Right cardiac atrium (tissue), 5 donors: ENCODE data around the gene IL17D. TPM values are rescaled to one million over a fixed set of nuclear protein-coding genes. Genes with fewer than 3 reads are reported as not detected.
"Not testable (repeated sequence)": the region's sequence is repeated elsewhere in the genome, so short reads cannot be mapped to it uniquely, and the experiment has no call there.

Experiments used
- ATAC-seq, 2 donors: fragments of 200-7000 bp; cut with Tn5 transposase; one replicate each; pipeline versions ENCODE4 v1.8.0 to v1.9.1; 2020; ENCODE audit warnings: moderate library complexity in 2 of 2, mild to moderate bottlenecking in 1 of 2
- DNase-seq, 3 donors: peaks; one replicate each; pipeline ENCODE4 v3.0.0-alpha.2; 2020
- H3K27ac ChIP-seq: one replicate; pipeline ENCODE4 v1.5.1; 2013; ENCODE audit warnings: mild to moderate bottlenecking, low read length, control low read depth, moderate library complexity
- H3K27me3 ChIP-seq: one replicate; pipeline ENCODE4 v1.6.1; 2013; ENCODE audit not compliant: control insufficient read depth, insufficient read depth
- H3K4me1 ChIP-seq: one replicate; pipeline ENCODE4 v1.6.1; 2013; ENCODE audit warnings: low read length; ENCODE audit not compliant: control insufficient read depth, insufficient read depth
- H3K4me3 ChIP-seq: one replicate; pipeline ENCODE4 v1.5.1; 2013; ENCODE audit warnings: low read length, control low read depth
- H3K9me3 ChIP-seq: one replicate; pipeline ENCODE4 v1.6.1; 2013; ENCODE audit warnings: low read length; ENCODE audit not compliant: control insufficient read depth
- WGBS: extraction: QIAGEN DNeasy Blood & Tissue Kit; methylation state at CpG from one replicate; pipeline ENCODE4 v1.1.7; 2013; 5-methylcytosine and 5-hydroxymethylcytosine counted together
- intact Hi-C, 4 donors: fragments of 100-400 bp; cut with DNase I; formaldehyde crosslinking; loops; one replicate each; pipeline versions ENCODE4 v1.11.0 to v1.14.0; 2022 to 2023
- polyA plus RNA-seq: library from polyadenylated mRNA; stranded (reverse); fragments of 200-250 nt; gene quantifications from one replicate; pipeline ENCODE4 v1.2.3, GENCODE V29; 2013
- total RNA-seq, 4 donors: library from RNA; stranded (reverse); fragmentation: NEBNext Ultra II Directional; extraction: Animal tissue kit (Norgen Biotek cat#: 25700); gene quantifications; one replicate each; pipeline ENCODE4 v1.2.1, GENCODE V29; 2021
- donor health status: healthy with polysubstance abuse.
- donor health status: DM: no; HTN: yes; CAD: no.
- donor health status: DM: no; HTN: no; CAD: no.
- donor health status: DM: no; HTN: yes; CAD: no; lungs with severe emphysema.
- donor health status: DM: yes; HTN: yes; CAD: no.

IL17D gene
- total and polyA plus RNA-seq, 5 donors, result 1.9 to 3.0 (median 2.5) TPM

DNA sequence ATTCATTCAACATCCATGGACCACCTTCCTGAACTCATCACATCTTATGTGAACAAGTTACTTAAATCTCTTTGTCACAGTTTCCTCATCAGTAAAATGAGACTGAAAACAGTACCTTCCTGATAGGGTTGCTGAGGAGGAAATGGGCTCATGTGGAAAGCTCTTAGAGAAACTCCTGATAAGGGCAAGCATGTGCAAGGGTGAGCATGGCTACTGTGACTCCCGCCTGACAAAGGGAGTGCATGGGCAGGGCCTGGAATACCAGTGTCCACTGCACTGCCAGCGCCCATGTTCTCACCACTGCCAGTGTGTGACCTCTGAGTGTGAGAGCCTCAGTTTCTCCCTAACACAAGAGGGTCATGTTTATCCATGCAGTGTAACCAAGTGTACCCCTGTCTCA, 27.3 kb upstream of the IL17D start:
- Histone ChIP-seq H3K4me3 (no peak overlapping the region), H3K9me3 (no peaks in the 10 kb centered on the region), H3K27me3 (no peaks in the 10 kb centered on the region), H3K4me1 (no peaks in the 10 kb centered on the region), H3K27ac (no peak overlapping the region)
- 90% methylated on average over 2 of the region's 2 CpGs for WGBS
- ATAC-seq (no peak), DNase-seq (no peak)
- intact Hi-C loops, result no loop called here

DNA sequence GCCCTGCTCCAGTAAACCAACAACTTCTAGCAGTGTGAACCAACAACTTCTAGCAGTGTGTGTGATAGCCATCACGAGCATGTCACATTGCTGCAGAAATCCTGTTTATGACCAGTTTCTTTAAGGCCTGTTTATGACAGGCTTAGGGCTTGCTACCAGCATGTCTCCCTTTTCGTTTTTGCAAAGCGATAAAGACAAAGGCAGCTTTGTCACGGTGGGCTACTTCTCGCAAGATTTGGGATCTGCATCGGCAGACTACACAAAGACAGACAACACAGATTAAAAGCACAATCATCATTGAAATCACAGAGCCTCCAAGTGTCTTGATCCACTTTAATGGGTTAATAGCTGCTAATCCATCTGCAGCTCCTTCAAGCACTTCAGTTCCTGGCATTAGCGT, 24.9 kb upstream of the IL17D start:
- intact Hi-C loops, H3K27ac ChIP-seq, ATAC-seq, H3K4me3 ChIP-seq, H3K4me1 ChIP-seq, DNase-seq, H3K27me3 ChIP-seq, H3K9me3 ChIP-seq: not testable (repeated sequence)
- 79% methylated on average over 7 of the region's 7 CpGs for WGBS

DNA sequence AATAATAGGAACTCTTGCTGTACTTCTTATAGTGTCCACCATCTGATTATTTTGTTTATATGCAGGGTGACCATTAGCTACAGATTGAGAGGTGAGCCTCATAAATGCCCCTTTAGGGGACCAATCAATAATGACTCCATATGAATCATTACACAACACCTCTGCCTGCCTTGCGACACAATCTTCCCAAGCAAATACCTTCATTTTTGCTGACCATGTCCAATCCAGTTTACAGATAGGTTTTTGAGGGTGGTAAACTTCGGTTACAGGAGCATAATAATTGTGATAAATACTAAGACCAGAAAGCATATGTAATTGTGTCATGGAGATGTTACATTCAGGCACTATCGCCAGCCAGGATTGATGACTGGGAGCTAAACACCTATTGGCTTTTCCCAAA, 23.6 kb upstream of the IL17D start:
- no peak for ATAC-seq
- 98% methylated on average over 3 of the region's 3 CpGs for WGBS
- Histone ChIP-seq H3K4me3 (no peak overlapping the region), H3K27me3 (no peaks in the 10 kb centered on the region), H3K9me3 (no peaks in the 10 kb centered on the region), H3K27ac (no peak overlapping the region), H3K4me1 (no peaks in the 10 kb centered on the region)
- intact Hi-C loops, result no loop called here
- DNase-seq, result no peak

DNA sequence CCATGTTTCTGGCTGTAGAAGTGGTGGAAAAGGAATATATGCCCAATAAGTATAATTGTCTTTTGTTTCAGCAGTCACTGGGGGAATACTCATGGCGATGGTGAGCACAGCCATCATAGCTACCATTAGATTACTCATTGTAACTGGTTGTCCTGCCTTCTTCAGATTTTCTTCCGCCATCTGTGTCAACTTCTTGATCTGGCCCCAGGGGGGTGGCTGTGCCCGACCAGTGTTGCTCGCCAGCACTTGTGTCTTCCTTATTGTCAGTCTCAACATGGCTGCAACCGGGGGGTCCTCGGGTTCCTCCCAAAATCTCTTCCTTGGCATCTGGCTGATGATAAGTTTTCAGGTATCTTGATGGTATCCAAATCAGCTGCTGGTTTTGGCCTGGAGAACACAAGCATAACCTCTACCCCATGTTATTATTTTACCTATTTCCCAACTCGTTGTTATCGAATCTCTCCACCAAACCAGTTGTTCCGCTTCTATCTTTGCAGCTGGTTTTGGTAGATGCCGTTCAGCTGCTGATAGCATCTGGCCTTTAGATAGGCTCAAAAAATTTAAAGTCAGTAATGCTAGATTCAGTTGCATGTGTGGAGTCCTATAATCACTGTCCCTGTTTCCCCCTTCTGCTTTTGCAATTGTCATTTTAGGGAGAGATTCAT, 23.0 kb upstream of the IL17D start:
- Histone ChIP-seq H3K4me1 (no peaks in the 10 kb centered on the region), H3K4me3 (no peak overlapping the region), H3K27ac (no peak overlapping the region), H3K9me3 (no peaks in the 10 kb centered on the region), H3K27me3 (no peaks in the 10 kb centered on the region)
- DNase-seq, result no peak
- WGBS, result 95% methylated on average over 10 of the region's 10 CpGs
- ATAC-seq, result no peak
- intact Hi-C loops, result no loop called here

DNA sequence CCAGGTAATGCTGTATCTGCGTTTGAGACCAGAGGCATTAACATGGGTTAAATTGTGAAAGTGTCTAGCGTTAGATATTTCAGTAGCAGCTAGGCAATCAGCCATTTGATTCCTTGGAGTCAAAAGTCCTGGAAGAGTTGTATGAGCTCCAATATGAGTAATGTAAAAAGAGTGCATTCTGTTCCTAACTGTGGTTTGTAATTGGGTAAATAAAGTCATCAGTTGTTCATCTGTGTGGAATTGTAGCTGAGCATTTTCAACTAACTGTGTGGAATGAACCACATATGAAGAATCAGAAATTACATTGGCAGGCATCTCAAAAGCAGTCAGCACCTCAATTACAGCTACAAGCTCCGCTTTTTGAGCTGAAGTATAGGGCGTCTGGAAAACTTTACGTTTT, 22.0 kb upstream of the IL17D start:
- intact Hi-C loops, result not testable (repeated sequence)

DNA sequence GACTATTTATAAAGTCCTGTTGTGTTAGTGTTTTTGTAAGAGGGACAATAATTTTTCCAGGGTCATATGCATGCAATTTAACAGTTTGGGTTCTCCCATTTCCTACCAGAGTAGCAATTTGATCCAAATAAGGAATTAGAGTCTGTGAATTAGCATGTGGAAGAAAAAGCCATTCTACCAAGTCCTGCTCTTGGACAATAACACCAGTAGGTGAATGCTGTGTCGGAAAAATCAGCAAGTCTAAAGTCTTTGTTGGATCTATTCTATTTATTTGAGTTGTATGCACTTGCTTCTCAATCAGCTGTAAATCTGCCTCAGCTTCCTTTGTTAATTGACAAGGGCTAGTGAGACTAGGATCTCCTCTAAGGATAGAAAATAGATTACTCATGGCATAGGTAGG, 21.4 kb upstream of the IL17D start:
- intact Hi-C loops, result no loop called here
- no peak for ATAC-seq
- 93% methylated on average over 1 of the region's 1 CpG for WGBS
- Histone ChIP-seq H3K27me3 (no peaks in the 10 kb centered on the region), H3K4me3 (no peak overlapping the region), H3K4me1 (no peaks in the 10 kb centered on the region), H3K27ac (no peak overlapping the region), H3K9me3 (no peaks in the 10 kb centered on the region)
- DNase-seq, result no peak

More for the DNA sequence above, 22.0 kb upstream of the IL17D start:
- not testable (repeated sequence) for H3K4me1 ChIP-seq, H3K4me3 ChIP-seq, H3K27me3 ChIP-seq, DNase-seq, H3K9me3 ChIP-seq, ATAC-seq, H3K27ac ChIP-seq
- 74% methylated on average over 5 of the region's 5 CpGs for WGBS

DNA sequence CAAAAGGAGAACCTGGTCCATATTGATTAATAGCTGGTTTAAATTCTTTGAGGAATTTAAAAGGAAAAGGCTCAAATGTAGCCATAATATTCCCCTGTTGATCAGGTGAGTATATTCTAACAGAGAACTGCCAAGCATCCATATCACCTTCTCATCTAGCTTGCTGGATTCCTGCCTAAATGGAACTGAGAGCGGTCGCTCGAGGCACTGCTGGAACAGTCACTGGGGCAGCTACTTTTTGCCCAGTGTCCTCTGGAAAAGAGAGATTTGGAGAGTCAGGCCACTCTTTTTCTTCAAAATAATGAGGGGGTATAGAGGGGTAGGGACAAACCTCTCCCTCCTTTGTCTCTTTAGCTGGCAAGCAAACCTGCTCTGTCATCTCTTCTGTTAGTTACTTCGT, 19.5 kb upstream of the IL17D start:
- Histone ChIP-seq H3K4me1 (no peaks in the 10 kb centered on the region), H3K27me3 (no peaks in the 10 kb centered on the region), H3K9me3 (no peaks in the 10 kb centered on the region), H3K27ac (no peak overlapping the region), H3K4me3 (no peak overlapping the region)
- DNase-seq, result no peak
- ATAC-seq, result no peak
- intact Hi-C loops, result no loop called here
- 90% methylated on average over 4 of the region's 4 CpGs for WGBS

DNA sequence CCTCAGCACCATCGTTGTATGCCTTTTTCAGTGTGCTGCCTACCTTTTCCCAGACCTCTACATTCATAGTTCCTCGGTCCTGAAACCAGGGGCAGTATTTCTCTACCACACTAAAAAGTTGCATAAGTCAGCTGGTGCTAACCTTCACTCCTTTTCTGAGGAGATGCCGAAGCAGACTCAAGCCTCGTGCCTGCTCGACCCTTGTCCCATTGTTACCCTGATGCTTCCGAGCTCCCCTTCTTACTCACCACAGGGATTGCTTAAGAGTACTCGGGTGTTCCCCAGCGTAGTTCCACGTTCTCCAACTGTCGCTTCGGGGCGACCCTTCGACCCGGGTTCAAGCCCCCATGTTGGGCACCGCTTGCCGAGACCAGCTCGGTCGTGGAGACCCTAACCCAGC, 19.0 kb upstream of the IL17D start:
- peak in 1 of 2 donors; percentile 70 for ATAC-seq

DNA sequence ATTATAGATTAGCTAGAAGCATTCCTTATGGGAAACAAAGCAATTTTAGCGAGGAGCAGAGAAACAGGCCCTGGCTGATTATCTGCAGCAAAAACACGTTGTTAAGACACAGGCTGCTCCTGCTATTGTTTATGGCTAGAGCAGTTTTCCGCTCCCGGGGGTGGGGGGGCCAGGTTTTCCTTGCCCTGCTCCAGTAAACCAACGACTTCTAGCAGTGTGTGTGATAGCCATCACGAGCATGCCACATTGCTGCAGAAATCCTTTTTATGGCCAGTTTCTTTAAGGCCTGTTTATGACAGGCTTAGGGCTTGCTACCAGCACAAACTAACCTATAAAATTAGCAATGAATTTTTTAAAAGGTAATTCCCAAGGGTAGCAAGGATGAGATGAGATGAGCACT, 18.4 kb upstream of the IL17D start:
- Histone ChIP-seq H3K27ac (no peak overlapping the region), H3K27me3 (no peaks in the 10 kb centered on the region), H3K9me3 (no peaks in the 10 kb centered on the region), H3K4me3 (no peak overlapping the region), H3K4me1 (no peaks in the 10 kb centered on the region)
- DNase-seq (no peak), ATAC-seq (peak in 1 of 2 donors; percentile 76)
- 77% methylated on average over 6 of the region's 6 CpGs for WGBS
- intact Hi-C loops, result no loop called here

More for the DNA sequence above, 19.0 kb upstream of the IL17D start:
- Histone ChIP-seq H3K4me1 (no peaks in the 10 kb centered on the region), H3K27ac (no peak overlapping the region), H3K4me3 (no peak overlapping the region), H3K9me3 (no peaks in the 10 kb centered on the region), H3K27me3 (no peaks in the 10 kb centered on the region)
- no peak for DNase-seq
- 83% methylated on average over 18 of the region's 18 CpGs for WGBS
- intact Hi-C loops, result no loop called here

DNA sequence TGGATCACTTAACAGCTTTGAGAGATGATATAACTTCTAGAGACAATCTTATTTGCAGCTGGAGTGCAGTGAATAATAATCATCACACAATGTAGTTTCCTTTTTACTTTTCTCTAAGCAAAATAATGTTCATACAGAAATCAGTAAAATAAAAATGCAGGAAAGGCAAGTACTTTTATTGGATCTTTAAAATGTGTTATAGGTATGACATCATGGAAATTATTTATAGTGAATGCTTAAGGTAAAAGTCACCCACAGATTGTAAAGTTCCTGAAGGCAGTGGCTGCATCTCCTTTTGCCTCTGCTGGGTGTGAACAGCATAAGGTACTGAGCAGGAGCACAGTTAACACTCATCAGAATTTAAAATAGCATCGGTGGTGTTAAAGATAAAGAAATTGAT, 17.3 kb upstream of the IL17D start:
- Histone ChIP-seq H3K9me3 (no peaks in the 10 kb centered on the region), H3K27me3 (no peaks in the 10 kb centered on the region), H3K4me1 (no peaks in the 10 kb centered on the region), H3K27ac (no peak overlapping the region), H3K4me3 (no peak overlapping the region)
- DNase-seq, result no peak
- intact Hi-C loops, result no loop called here
- ATAC-seq, result no peak
- WGBS, result 69% methylated on average over 1 of the region's 1 CpG

DNA sequence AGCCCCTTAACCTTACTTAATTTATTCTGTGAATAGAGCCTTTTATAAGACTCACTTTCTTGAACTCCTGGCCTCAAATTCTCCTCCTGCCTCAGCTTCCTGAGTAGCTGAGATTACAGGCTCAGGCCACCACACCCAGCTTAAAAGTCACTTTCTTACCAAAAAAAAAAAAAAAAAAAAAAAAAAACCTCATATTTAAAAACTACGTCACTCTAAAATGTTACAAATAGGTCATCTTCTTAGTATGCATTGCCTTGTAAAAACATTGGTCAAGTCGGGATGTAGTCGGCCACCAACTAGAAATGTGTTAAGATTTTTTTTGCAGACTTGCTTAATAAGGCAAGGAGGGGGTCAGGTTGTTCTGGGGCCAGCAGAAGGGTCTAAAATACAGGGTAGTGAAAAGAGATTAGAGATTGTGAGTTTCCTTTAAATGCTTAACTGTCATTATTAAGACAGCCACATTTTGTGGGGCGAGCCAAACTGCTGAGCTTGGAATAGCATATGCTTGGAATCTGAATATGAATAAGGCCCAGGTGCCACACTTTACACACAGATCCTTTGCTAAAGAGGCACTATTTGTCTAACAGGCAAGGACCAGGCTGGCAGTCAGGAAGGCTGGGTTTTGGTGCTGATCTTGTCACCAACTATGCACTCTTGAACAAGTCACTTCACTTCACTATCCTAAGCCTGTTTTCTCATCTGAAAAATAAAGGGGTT, 16.5 kb upstream of the IL17D start:
- Histone ChIP-seq H3K9me3 (no peaks in the 10 kb centered on the region), H3K27me3 (no peaks in the 10 kb centered on the region), H3K27ac (no peak overlapping the region), H3K4me1 (no peaks in the 10 kb centered on the region), H3K4me3 (no peak overlapping the region)
- ATAC-seq (peak; percentile 48 to 85), DNase-seq (no peak)
- WGBS, result 62% methylated on average over 4 of the region's 4 CpGs
- intact Hi-C loops, result no loop called here
